GM18868 (cell line): Measurements from ENCODE around the gene OSTF1.

Experiments used
- ATAC-seq: cut with Tn5 transposase; IDR thresholded peaks from one replicate; pipeline ENCODE4 v1.9.1; 2021; ENCODE audit warnings: mild to moderate bottlenecking, moderate library complexity; ENCODE audit not compliant: unreplicated experiment

The OSTF1 gene

GRCh38 chr9:75087824-75088645 lies at the start of gene OSTF1, which contains the start of gene NMRK1:
OSTF1 (plus strand) TSS chr9:75088514; CDS start chr9:75088693, 179 bp downstream.
NMRK1 (minus strand) TSS chr9:75088155; CDS start chr9:75083115, 5,040 bp downstream.
- peak; percentile 89 for ATAC-seq

DNA sequence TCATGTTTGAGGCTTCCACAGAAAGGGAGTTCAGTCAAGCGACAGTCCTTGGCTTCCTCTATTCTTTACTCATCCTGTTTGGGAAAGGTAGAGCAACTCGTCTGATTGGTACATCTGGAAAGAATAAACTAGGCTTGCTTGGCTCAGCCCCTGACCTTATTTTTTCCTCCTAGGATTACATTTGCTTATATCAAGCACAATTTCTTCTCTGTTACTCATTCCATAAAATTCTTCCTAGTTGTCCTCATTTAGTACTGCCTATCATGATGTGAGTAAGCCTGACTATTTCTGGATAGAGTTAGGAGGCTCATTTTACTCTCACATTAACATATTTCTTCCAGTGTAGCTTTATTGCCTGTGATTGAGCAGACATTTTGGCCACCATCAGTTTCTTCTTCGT lies 49.3 kb upstream of the OSTF1 start:
- no peak for ATAC-seq

- peak; percentile 89 for ATAC-seq
These were observed 48.5 kb upstream of the OSTF1 start for GRCh38 chr9:75039801-75040200.

DNA sequence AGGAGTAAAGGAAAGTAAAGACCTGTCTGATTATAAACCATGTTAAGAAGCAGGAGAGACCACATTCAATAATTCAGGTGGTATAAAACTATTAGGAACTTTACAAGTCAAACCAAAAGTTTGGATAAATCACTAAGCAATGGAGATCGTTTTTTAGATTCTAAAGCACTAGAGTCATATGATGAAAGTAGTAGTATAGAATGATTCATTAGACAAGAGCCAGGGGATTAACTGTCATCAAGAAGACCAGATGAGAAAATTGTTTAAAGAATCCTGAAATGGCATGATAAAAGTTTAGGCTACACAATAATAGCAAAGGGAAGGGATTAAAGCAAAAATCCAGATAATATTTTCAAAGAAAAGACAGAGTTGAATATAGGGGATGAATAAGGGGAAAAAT lies 47.3 kb upstream of the OSTF1 start:
- no peak for ATAC-seq

DNA sequence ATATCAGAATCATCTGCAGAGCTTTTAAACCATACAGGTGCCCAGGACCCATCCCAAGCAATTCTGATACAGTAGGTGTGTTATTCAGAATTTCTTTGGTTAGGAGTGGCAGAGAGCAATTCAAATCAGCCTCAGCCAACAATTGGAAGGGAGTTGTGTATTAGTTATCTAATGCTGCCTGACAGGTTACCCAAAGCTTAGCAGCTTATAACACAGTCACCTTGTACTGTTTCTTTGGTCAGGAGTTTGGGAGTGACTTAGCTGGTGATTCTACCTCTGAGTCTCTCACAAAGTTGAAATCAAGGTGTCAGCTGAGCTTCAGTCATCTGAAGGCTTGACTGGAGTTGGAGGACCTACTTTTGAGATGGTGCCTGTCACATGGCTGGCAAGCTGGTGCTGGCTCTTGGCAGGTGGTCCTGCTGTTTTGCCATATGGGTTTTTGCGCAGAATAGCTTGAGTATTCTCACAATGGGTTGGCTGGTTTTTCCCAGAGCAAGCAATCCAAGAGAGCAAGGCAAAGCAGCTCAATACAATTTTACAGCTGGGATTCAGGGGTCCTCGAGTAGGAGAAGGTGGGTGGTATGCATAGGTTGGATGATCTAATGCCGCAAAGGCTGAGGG lies 41.5 kb upstream of the OSTF1 start:
- no peak for ATAC-seq

GRCh38 chr9:75047506-75047905 lies 40.8 kb upstream of the OSTF1 start:
- no peak for ATAC-seq

DNA sequence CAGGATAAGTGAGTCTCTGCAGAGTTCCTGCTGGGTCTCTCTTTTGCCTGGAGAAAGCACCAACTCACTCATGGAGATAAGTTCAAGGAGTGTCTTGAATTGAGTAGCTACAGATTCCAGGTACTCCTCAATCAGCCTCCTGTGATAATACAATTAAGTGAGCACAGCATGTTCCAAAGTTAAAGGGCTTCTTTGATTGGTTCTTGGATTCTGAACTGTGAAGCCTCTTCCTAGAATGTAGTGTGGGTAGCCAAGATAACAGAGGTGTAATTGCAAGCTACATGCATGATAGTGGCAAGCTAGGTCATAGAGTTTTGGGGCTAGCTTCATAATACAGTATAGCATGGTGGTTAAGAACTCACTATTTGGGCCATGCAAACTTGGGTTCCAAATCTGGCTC lies 37.0 kb upstream of the OSTF1 start:
- ATAC-seq = no peak

DNA sequence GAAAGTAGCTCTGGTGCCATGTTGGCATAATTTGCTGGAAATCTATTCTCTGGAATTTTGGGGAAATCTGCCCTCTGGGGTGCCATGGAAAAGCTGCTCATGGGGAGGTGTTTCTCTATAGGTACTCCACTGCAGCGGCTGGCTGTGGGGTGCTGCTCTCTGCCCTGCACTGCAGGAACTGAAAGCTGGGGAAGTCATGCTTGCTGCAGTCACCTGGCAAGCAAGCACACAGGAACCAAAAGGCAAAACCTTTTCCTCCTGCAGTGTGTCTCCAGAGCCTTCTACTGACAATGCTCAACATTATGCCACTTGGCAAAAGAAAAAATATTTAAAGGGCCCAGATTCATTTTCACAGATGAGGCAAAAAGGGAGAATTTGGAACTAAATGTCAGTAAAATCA lies 34.4 kb upstream of the OSTF1 start:
- peak; percentile 99 for ATAC-seq

DNA sequence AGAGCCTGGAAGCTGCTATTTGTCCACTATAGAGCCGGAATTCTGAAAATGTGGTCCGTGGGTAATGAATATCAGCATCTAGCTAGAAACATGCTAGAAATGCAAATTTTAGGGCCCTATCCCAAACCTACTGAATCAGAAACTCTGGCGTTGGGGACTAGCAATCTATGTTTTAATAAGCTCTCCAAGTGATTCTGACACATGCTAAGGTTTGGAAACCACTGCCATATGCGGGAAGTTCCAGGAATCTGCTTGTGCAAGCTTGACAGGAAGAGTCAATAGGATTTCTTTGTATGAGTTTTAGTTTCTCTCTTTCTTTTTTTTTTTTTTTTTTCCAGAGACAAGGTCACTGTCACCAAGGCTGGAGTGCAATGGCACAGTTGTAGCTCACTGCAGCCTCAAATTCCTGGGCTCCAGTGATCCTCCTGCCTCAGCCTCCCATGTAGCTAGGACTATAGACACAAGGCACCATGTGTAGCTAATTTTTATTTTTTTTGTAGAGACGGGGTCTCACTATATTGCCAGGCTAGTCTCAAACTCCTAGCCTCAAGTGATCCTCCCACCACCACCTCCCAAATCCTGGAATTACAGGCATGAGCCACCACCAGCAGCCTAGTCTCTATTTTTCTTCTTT lies 33.8 kb upstream of the OSTF1 start:
- no peak for ATAC-seq

GRCh38 chr9:75061169-75061568 lies 27.1 kb upstream of the OSTF1 start:
- no peak for ATAC-seq

DNA sequence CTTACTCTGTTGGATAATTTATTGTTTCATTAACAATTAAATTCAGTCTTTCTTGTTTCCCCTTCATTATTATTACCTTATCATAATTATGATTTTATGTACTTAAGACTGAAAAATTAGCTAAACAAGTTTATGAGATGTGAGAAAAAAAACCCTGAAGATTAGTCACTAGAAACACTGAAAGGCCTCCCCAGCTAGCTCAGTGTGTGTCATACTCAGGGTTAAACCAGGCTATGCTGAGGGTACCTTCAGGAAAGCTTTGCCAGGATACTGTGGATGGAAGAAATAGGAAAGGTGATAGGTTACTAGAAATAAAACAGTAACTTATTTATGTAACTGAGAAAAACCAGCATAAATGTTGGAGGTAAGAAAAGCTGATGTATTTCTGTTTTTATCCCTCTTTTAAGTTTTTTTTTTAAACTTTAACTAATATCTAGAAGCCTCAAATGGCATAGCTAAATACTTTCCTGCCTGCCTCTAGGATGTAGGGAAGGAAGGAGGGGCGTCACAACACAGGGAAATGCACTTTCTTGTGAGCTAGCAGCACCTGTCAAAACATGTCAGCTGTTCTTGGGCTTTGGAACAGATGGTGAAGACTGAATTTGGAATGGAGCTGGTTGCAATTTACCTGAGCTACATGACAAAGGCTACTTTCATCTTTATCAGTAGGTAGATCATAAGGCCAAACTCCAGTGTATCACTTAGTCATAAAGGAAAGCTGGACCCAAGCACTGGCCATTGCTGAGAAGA lies 24.6 kb upstream of the OSTF1 start:
- ATAC-seq = no peak

DNA sequence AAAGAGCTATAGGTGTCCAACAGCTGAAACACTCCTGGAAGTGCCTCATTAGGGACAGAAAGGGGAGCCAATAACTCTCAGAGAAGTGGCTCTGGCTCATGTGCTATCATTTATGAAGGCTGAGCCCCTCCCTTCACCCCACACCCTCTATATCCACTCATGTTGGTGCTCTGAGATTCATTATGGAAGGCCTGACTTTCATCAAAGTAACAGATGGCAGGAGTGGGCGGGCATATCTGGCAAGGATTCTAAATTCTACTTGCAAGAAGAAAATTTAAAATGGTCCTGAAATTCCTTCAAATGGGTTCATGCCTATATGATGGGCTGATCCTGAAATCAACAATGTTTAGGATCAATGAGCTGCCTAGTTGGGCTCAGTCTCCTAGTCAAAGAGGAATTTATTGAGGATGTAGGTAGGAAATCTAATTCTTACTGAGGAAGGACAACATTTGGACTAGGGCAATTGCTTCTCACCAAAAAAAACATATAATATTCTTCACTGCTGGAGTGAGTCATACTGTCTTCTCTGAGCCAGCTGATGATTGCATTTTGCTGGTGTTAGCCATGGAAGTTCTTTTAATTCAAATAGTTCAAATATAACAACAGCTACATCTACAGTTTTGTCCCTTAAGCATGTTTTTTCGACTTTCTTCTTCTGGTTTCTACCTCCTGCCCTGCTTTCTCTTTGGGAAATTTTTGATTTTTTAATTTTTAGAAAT lies 23.8 kb upstream of the OSTF1 start:
- ATAC-seq = no peak

DNA sequence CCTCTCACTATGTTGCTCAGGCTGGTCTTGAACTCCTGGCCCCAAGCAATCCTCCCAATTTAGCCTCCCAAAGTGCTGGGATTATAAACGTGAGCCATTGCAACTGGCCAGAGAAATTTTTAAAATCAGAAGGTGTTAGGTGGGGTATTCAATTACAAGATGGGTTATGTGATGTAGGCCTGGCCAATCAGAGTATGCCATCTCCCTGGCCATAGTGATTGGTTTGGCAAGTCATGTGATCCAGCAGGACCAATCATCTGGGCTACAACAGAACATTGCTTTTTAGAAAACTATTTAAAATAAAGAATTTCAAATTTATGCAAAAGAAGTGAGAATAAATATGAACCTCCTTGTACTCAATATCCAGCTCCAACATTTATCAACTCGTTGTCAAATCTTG lies 22.8 kb upstream of the OSTF1 start:
- no peak for ATAC-seq

DNA sequence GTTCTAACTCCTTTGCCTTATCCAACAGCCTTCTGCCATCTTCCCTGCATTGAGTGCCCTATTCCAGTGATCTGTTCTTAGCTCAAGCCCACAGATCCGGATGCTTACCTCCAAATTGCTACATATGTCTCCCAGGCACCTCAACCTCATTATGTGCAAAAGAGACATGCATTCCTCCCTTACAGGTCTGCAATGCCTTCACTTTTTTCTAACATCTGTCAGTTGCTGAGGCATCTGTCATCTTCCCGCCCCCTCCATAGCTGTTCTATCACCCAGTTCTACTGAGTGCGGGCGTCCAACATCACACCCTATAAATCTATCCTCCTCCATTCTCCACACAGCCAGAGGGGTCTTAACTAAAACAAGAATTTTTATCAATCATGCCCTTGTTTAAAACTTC lies 20.4 kb upstream of the OSTF1 start:
- ATAC-seq = no peak

DNA sequence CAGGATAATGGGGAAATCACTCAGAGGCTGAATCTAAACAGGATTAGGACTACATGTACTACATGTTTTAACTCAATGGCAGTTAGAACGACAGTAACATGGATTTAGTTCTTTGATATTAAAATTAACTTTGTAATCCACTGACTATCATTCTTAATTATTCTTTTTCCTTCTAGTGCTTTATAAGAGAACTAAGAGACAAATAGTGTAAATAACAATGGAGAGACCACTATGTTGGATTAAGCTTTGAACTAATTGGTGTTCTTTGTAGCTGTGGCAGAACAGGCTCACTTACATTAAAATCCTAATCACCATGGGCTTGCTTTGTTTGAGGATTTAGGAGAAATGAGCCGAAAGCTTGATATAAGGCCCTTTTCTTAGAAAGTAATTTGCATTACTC lies 19.1 kb upstream of the OSTF1 start:
- ATAC-seq = no peak

DNA sequence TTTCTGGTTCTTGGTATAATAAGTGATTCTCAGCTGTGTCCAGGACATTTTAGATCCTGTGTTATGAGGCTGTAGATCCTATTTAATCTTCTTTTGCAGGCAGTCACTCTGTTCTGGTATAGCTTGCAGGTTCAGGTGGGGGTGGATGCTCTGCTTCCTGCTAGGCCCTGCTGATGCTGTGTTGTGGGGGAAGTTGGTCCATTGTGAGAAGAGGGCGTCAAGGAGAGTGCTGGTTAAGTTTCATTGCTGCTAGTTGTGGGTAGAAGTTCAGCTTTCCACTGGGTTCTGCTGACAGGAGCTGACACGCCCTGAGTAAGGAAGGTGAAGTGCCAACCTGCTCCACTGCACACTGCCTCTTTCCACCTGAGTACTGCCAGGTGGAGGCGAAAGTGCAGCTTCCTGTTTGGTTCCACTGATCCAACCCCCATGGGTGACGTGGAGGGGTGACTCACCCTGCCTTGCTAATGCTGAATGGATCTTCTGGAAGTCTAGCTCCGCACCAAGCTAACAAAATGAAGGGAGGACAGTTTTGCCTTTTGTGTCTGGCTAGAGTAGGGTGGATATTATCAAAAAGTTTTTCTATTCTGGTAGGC lies 16.7 kb upstream of the OSTF1 start:
- ATAC-seq = peak; percentile 77

DNA sequence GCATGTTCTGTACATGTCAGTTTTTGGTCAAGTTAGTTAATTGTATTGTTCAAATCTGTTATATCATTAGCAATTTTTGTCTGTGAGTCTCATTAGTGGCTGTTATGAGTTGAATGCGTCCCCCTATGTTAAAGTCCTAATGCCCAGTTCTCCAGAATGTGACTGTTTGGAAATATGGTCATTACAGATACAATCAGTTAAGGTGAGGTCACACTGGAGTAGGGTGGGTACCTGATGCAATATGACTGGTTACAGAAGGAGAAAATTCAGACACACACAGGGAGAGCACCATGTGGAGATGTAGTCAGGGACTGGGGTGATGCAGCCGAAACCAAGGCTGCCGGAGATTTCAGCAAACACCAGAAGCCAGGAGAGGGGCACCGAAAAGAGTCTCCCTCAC lies 15.4 kb upstream of the OSTF1 start:
- ATAC-seq = no peak

- no peak for ATAC-seq
These were observed 6.7 kb upstream of the OSTF1 start for GRCh38 chr9:75081632-75082031.

GRCh38 chr9:75083188-75083970 lies 4.9 kb upstream of the OSTF1 start:
- ATAC-seq = no peak
